ENCODE measurements around the gene CD79A.

- TF ChIP-seq POLR2A (IDR thresholded peaks at IDR 0.05; ENCODE audit: low read depth, low read length) = no peak; the same call in 1 of the 2 replicates
- TF ChIP-seq PAX5 (IDR thresholded peaks at IDR 0.05; ENCODE audit: insufficient read depth, low read length, severe bottlenecking) = no peak
These were observed 5.7 kb downstream of the CD79A start, which contains the start of gene ARHGEF1 for GRCh38 chr19:41882568-41883462.

All from GM12891 (cell line).